Measurements from ENCODE around the gene ALDH4A1.

Gene ALDH4A1

GRCh38 chr1:18924221-18924691, 21.9 kb upstream of the ALDH4A1 start:
- DNase-seq (ENCODE audit: low spot score in 2 of 2) (no peak), ATAC-seq (replicated peaks; ENCODE audit: extremely low read depth, poor library complexity, severe bottlenecking) (no peak)
- Mint-ChIP-seq H3K27ac (ENCODE audit: low read depth) (no peak overlapping the region), H3K36me3 (ENCODE audit: insufficient read depth) (peaks cover 30% of the 10 kb centered on the region), H3K9me3 (peaks cover 5% of the 10 kb centered on the region), H3K27me3 (no peaks in the 10 kb centered on the region), H3K4me1 (peaks cover 69% of the 10 kb centered on the region), H3K4me3 (peak overlapping the region; percentile 53)

- no peak for ATAC-seq (replicated peaks; ENCODE audit: extremely low read depth, poor library complexity, severe bottlenecking)
- no peaks in the 10 kb centered on the region for H3K27me3 Mint-ChIP-seq
- peaks cover 28% of the 10 kb centered on the region for H3K36me3 Mint-ChIP-seq (ENCODE audit: insufficient read depth)
- DNase-seq (ENCODE audit: low spot score in 2 of 2): no peak
- peaks cover 64% of the 10 kb centered on the region for H3K4me1 Mint-ChIP-seq
- peak overlapping the region; percentile 25 for H3K4me3 Mint-ChIP-seq
- H3K27ac Mint-ChIP-seq (ENCODE audit: low read depth): peak overlapping the region; percentile 41
- peaks cover 5% of the 10 kb centered on the region for H3K9me3 Mint-ChIP-seq
Observed at GRCh38 chr1:18923756-18924211, 21.4 kb upstream of the ALDH4A1 start.

- Mint-ChIP-seq H3K9me3 (peaks cover 5% of the 10 kb centered on the region), H3K4me1 (peaks cover 62% of the 10 kb centered on the region), H3K27me3 (no peaks in the 10 kb centered on the region), H3K27ac (ENCODE audit: low read depth) (peak overlapping the region; percentile 41), H3K4me3 (peak overlapping the region; percentile 25), H3K36me3 (ENCODE audit: insufficient read depth) (peaks cover 33% of the 10 kb centered on the region)
- DNase-seq (ENCODE audit: low spot score in 2 of 2) (no peak), ATAC-seq (replicated peaks; ENCODE audit: extremely low read depth, poor library complexity, severe bottlenecking) (no peak)
Observed at GRCh38 chr1:18922848-18923755, 20.7 kb upstream of the ALDH4A1 start.

- no peak for ATAC-seq (replicated peaks; ENCODE audit: extremely low read depth, poor library complexity, severe bottlenecking)
- Mint-ChIP-seq H3K9me3 (peaks cover 5% of the 10 kb centered on the region), H3K36me3 (ENCODE audit: insufficient read depth) (peaks cover 36% of the 10 kb centered on the region), H3K4me3 (no peak overlapping the region), H3K27me3 (no peaks in the 10 kb centered on the region), H3K27ac (ENCODE audit: low read depth) (no peak overlapping the region), H3K4me1 (peaks cover 55% of the 10 kb centered on the region)
- no peak for DNase-seq (ENCODE audit: low spot score in 2 of 2)
Observed at GRCh38 chr1:18922319-18922726, 20.0 kb upstream of the ALDH4A1 start.

- peaks cover 36% of the 10 kb centered on the region for H3K36me3 Mint-ChIP-seq (ENCODE audit: insufficient read depth)
- no peak overlapping the region for H3K27ac Mint-ChIP-seq (ENCODE audit: low read depth)
- peaks cover 53% of the 10 kb centered on the region for H3K4me1 Mint-ChIP-seq
- ATAC-seq (replicated peaks; ENCODE audit: extremely low read depth, poor library complexity, severe bottlenecking) (no peak), DNase-seq (ENCODE audit: low spot score in 2 of 2) (no peak)
- peaks cover 5% of the 10 kb centered on the region for H3K9me3 Mint-ChIP-seq
- H3K27me3 Mint-ChIP-seq: no peaks in the 10 kb centered on the region
- H3K4me3 Mint-ChIP-seq: no peak overlapping the region
Observed at GRCh38 chr1:18921516-18922251, 19.3 kb upstream of the ALDH4A1 start.

GRCh38 chr1:18920931-18921330, 18.6 kb upstream of the ALDH4A1 start:
- peaks cover 51% of the 10 kb centered on the region for H3K4me1 Mint-ChIP-seq
- no peaks in the 10 kb centered on the region for H3K27me3 Mint-ChIP-seq
- no peak overlapping the region for H3K27ac Mint-ChIP-seq (ENCODE audit: low read depth)
- peaks cover 5% of the 10 kb centered on the region for H3K9me3 Mint-ChIP-seq
- DNase-seq (ENCODE audit: low spot score in 2 of 2) (no peak), ATAC-seq (replicated peaks; ENCODE audit: extremely low read depth, poor library complexity, severe bottlenecking) (no peak)
- no peak overlapping the region for H3K4me3 Mint-ChIP-seq
- H3K36me3 Mint-ChIP-seq (ENCODE audit: insufficient read depth): peaks cover 36% of the 10 kb centered on the region

GRCh38 chr1:18919956-18920355, 17.6 kb upstream of the ALDH4A1 start:
- Mint-ChIP-seq H3K27me3 (no peaks in the 10 kb centered on the region), H3K36me3 (ENCODE audit: insufficient read depth) (peaks cover 33% of the 10 kb centered on the region)

GRCh38 chr1:18919197-18919905, 17.0 kb upstream of the ALDH4A1 start:
- no peak for DNase-seq (ENCODE audit: low spot score in 2 of 2)
- ATAC-seq (replicated peaks; ENCODE audit: extremely low read depth, poor library complexity, severe bottlenecking): no peak
- no peaks in the 10 kb centered on the region for H3K27me3 Mint-ChIP-seq
- H3K4me1 Mint-ChIP-seq: peaks cover 37% of the 10 kb centered on the region
- H3K4me3 Mint-ChIP-seq: no peak overlapping the region
- H3K36me3 Mint-ChIP-seq (ENCODE audit: insufficient read depth): peaks cover 33% of the 10 kb centered on the region
- H3K9me3 Mint-ChIP-seq: no peaks in the 10 kb centered on the region
- H3K27ac Mint-ChIP-seq (ENCODE audit: low read depth): peak overlapping the region; percentile 32

More at GRCh38 chr1:18919956-18920355, 17.6 kb upstream of the ALDH4A1 start:
- DNase-seq (ENCODE audit: low spot score in 2 of 2) (no peak), ATAC-seq (replicated peaks; ENCODE audit: extremely low read depth, poor library complexity, severe bottlenecking) (no peak)
- peaks cover 42% of the 10 kb centered on the region for H3K4me1 Mint-ChIP-seq
- H3K4me3 Mint-ChIP-seq: no peak overlapping the region
- H3K9me3 Mint-ChIP-seq: no peaks in the 10 kb centered on the region
- H3K27ac Mint-ChIP-seq (ENCODE audit: low read depth): peak overlapping the region; percentile 32

- H3K36me3 Mint-ChIP-seq (ENCODE audit: insufficient read depth): peaks cover 35% of the 10 kb centered on the region
- no peaks in the 10 kb centered on the region for H3K9me3 Mint-ChIP-seq
- ATAC-seq (replicated peaks; ENCODE audit: extremely low read depth, poor library complexity, severe bottlenecking) (no peak), DNase-seq (ENCODE audit: low spot score in 2 of 2) (no peak)
- H3K4me3 Mint-ChIP-seq: no peak overlapping the region
- H3K27ac Mint-ChIP-seq (ENCODE audit: low read depth): peak overlapping the region; percentile 49
- H3K4me1 Mint-ChIP-seq: peaks cover 31% of the 10 kb centered on the region
- H3K27me3 Mint-ChIP-seq: no peaks in the 10 kb centered on the region
Observed at GRCh38 chr1:18918417-18918816, 16.1 kb upstream of the ALDH4A1 start.

GRCh38 chr1:18917071-18917799, 14.9 kb upstream of the ALDH4A1 start:
- no peaks in the 10 kb centered on the region for H3K27me3 Mint-ChIP-seq
- peaks cover 42% of the 10 kb centered on the region for H3K36me3 Mint-ChIP-seq (ENCODE audit: insufficient read depth)
- H3K27ac Mint-ChIP-seq (ENCODE audit: low read depth): no peak overlapping the region
- no peak overlapping the region for H3K4me3 Mint-ChIP-seq
- no peak for DNase-seq (ENCODE audit: low spot score in 2 of 2)
- no peak for ATAC-seq (replicated peaks; ENCODE audit: extremely low read depth, poor library complexity, severe bottlenecking)
- H3K9me3 Mint-ChIP-seq: no peaks in the 10 kb centered on the region
- H3K4me1 Mint-ChIP-seq: peaks cover 30% of the 10 kb centered on the region

- no peak overlapping the region for H3K4me3 Mint-ChIP-seq
- H3K4me1 Mint-ChIP-seq: peaks cover 21% of the 10 kb centered on the region
- no peaks in the 10 kb centered on the region for H3K9me3 Mint-ChIP-seq
- no peak overlapping the region for H3K27ac Mint-ChIP-seq (ENCODE audit: low read depth)
- H3K36me3 Mint-ChIP-seq (ENCODE audit: insufficient read depth): peaks cover 44% of the 10 kb centered on the region
- ATAC-seq (replicated peaks; ENCODE audit: extremely low read depth, poor library complexity, severe bottlenecking): no peak
- DNase-seq (ENCODE audit: low spot score in 2 of 2): no peak
- no peaks in the 10 kb centered on the region for H3K27me3 Mint-ChIP-seq
Observed at GRCh38 chr1:18915341-18915740, 13.0 kb upstream of the ALDH4A1 start.
